CD4-positive, alpha-beta T cell treated with Interleukin-10 for 1 hour (primary cell): Measurements from ENCODE around the gene GAB3.
"Not testable (repeated sequence)": the region's sequence is repeated elsewhere in the genome, so short reads cannot be mapped to it uniquely, and the experiment has no call there.

Experiments
- DNase-seq: peaks from one replicate; pipeline ENCODE4 v3.0.0-alpha.2; 2020

GAB3 gene

GRCh38 chrX:154719132-154719675 lies 31.7 kb downstream of the GAB3 start:
- peak; percentile 73 for DNase-seq

GRCh38 chrX:154718616-154719015 lies 32.3 kb downstream of the GAB3 start:
- DNase-seq = no peak

GRCh38 chrX:154717824-154718223 lies 33.1 kb downstream of the GAB3 start:
- peak; percentile 53 for DNase-seq

- DNase-seq = no peak
Measured at GRCh38 chrX:154715825-154716224, 35.1 kb downstream of the GAB3 start.

GRCh38 chrX:154714925-154715324 lies 36.0 kb downstream of the GAB3 start:
- DNase-seq = peak; percentile 74

- DNase-seq = peak; percentile 63
Measured at GRCh38 chrX:154712781-154713740, 37.8 kb downstream of the GAB3 start.

GRCh38 chrX:154711264-154711663 lies 39.6 kb downstream of the GAB3 start:
- no peak for DNase-seq

GRCh38 chrX:154710309-154710708 lies 40.6 kb downstream of the GAB3 start:
- DNase-seq = no peak

- no peak for DNase-seq
Measured at GRCh38 chrX:154698630-154699248, 52.1 kb downstream of the GAB3 start.

GRCh38 chrX:154696676-154697045 lies 54.2 kb downstream of the GAB3 start:
- DNase-seq = no peak

GRCh38 chrX:154695911-154696675 lies 54.8 kb downstream of the GAB3 start:
- DNase-seq = no peak

- no peak for DNase-seq
Measured at GRCh38 chrX:154693394-154693793, 57.5 kb downstream of the GAB3 start.

- DNase-seq = not testable (repeated sequence)
Measured at GRCh38 chrX:154690438-154690837, 60.4 kb downstream of the GAB3 start.

- DNase-seq = not testable (repeated sequence)
Measured at GRCh38 chrX:154672084-154672483, 78.8 kb downstream of the GAB3 start.

GRCh38 chrX:154670848-154671247 lies 80.0 kb downstream of the GAB3 start:
- DNase-seq = peak; percentile 2

GRCh38 chrX:154661899-154662298 lies 89.0 kb downstream of the GAB3 start:
- no peak for DNase-seq

GRCh38 chrX:154661170-154661569 lies 89.7 kb downstream of the GAB3 start:
- no peak for DNase-seq

- no peak for DNase-seq
Measured at GRCh38 chrX:154660541-154660940, 90.3 kb downstream of the GAB3 start.

- DNase-seq = no peak
Measured at GRCh38 chrX:154658957-154659356, 91.9 kb downstream of the GAB3 start.

GRCh38 chrX:154658187-154658586 lies 92.7 kb downstream of the GAB3 start:
- DNase-seq = no peak

GRCh38 chrX:154657226-154657805 lies 93.6 kb downstream of the GAB3 start:
- no peak for DNase-seq

- no peak for DNase-seq
Measured at GRCh38 chrX:154655786-154656185, 95.1 kb downstream of the GAB3 start.

- DNase-seq = no peak
Measured at GRCh38 chrX:154655346-154655745, 95.5 kb downstream of the GAB3 start.
